Kidney epithelial cell (primary cell): ENCODE data around the gene AGMO. TPM values are rescaled to one million over a fixed set of nuclear protein-coding genes. Genes with fewer than 3 reads are reported as not detected.

ENCODE experiments used
- DNase-seq: peaks from one replicate; pipeline ENCODE4 v3.0.0-alpha.2; 2010; ENCODE audit warnings: low read depth
- H3K27me3 ChIP-seq: 2 replicates; pipeline ENCODE4 v1.6.0; 2011; ENCODE audit warnings: low read length; ENCODE audit not compliant: control insufficient read depth, insufficient read depth
- H3K36me3 ChIP-seq: 2 replicates; pipeline ENCODE4 v1.5.1; 2011; ENCODE audit warnings: low read length; ENCODE audit not compliant: control insufficient read depth, insufficient read depth
- H3K4me3 ChIP-seq: 2 replicates; pipeline ENCODE4 v1.5.1; 2011; ENCODE audit warnings: low read depth, mild to moderate bottlenecking, control low read depth, low read length
- CTCF ChIP-seq: IDR thresholded peaks from 2 replicates; pipeline ENCODE4 v1.5.1; 2011; ENCODE audit warnings: mild to moderate bottlenecking, moderate library complexity, low read length, control low read depth, inconsistent platforms; ENCODE audit not compliant: insufficient read depth, poor library complexity, severe bottlenecking
- total RNA-seq: library from RNA; depleted of rRNA; stranded (reverse); fragments of >200 nt; gene quantifications from 2 replicates; pipeline ENCODE4 v1.2.3, GENCODE V29; 2015

Gene AGMO
- total RNA-seq, 1 donor from 2014 or later: 0.04 TPM

GRCh38 chr7:15457990-15458955 lies 103.5 kb downstream of the AGMO start:
- no peaks in the 10 kb centered on the region for H3K36me3 ChIP-seq

GRCh38 chr7:15452670-15453069 lies 109.1 kb downstream of the AGMO start:
- Histone ChIP-seq H3K36me3 (no peaks in the 10 kb centered on the region), H3K27me3 (no peaks in the 10 kb centered on the region), H3K4me3 (no peak overlapping the region)
- TF ChIP-seq CTCF: no peak
- DNase-seq: no peak

More at GRCh38 chr7:15457990-15458955, 103.5 kb downstream of the AGMO start:
- TF ChIP-seq CTCF: no peak
- H3K27me3 ChIP-seq: no peaks in the 10 kb centered on the region
- no peak for DNase-seq
- no peak overlapping the region for H3K4me3 ChIP-seq

- no peaks in the 10 kb centered on the region for H3K36me3 ChIP-seq
- no peak for DNase-seq
- H3K27me3 ChIP-seq: no peaks in the 10 kb centered on the region
- no peak for TF ChIP-seq CTCF
- H3K4me3 ChIP-seq: no peak overlapping the region
Observed at GRCh38 chr7:15446722-15447121, 115.1 kb downstream of the AGMO start.

GRCh38 chr7:15446280-15446679 lies 115.5 kb downstream of the AGMO start:
- Histone ChIP-seq H3K4me3 (no peak overlapping the region), H3K36me3 (no peaks in the 10 kb centered on the region), H3K27me3 (no peaks in the 10 kb centered on the region)
- no peak for TF ChIP-seq CTCF
- no peak for DNase-seq

GRCh38 chr7:15441915-15442314 lies 119.9 kb downstream of the AGMO start:
- no peak for DNase-seq
- H3K4me3 ChIP-seq: no peak overlapping the region
- no peak for TF ChIP-seq CTCF

More at GRCh38 chr7:15441915-15442314, 119.9 kb downstream of the AGMO start:
- Histone ChIP-seq H3K27me3 (no peaks in the 10 kb centered on the region), H3K36me3 (no peaks in the 10 kb centered on the region)
